Kidney epithelial cell (primary cell): ENCODE data around the gene LRP11. TPM values are rescaled to one million over a fixed set of nuclear protein-coding genes. Genes with fewer than 3 reads are reported as not detected.

ENCODE experiments used
- DNase-seq: peaks from one replicate; pipeline ENCODE4 v3.0.0-alpha.2; 2010; ENCODE audit warnings: low read depth
- H3K27me3 ChIP-seq: 2 replicates; pipeline ENCODE4 v1.6.0; 2011; ENCODE audit warnings: low read length; ENCODE audit not compliant: control insufficient read depth, insufficient read depth
- H3K36me3 ChIP-seq: 2 replicates; pipeline ENCODE4 v1.5.1; 2011; ENCODE audit warnings: low read length; ENCODE audit not compliant: control insufficient read depth, insufficient read depth
- H3K4me3 ChIP-seq: 2 replicates; pipeline ENCODE4 v1.5.1; 2011; ENCODE audit warnings: low read depth, mild to moderate bottlenecking, control low read depth, low read length
- CTCF ChIP-seq: IDR thresholded peaks from 2 replicates; pipeline ENCODE4 v1.5.1; 2011; ENCODE audit warnings: mild to moderate bottlenecking, moderate library complexity, low read length, control low read depth, inconsistent platforms; ENCODE audit not compliant: insufficient read depth, poor library complexity, severe bottlenecking
- total RNA-seq: library from RNA; depleted of rRNA; stranded (reverse); fragments of >200 nt; gene quantifications from 2 replicates; pipeline ENCODE4 v1.2.3, GENCODE V29; 2015

The LRP11 gene
- total RNA-seq, 1 donor from 2014 or later: 37.9 TPM

- no peaks in the 10 kb centered on the region for H3K27me3 ChIP-seq
- DNase-seq: no peak
- TF ChIP-seq CTCF: no peak
- no peak overlapping the region for H3K4me3 ChIP-seq
- no peaks in the 10 kb centered on the region for H3K36me3 ChIP-seq
Observed at GRCh38 chr6:149806127-149806526, 58.0 kb downstream of the LRP11 start.

- H3K27me3 ChIP-seq: no peaks in the 10 kb centered on the region
- no peak for DNase-seq
- H3K4me3 ChIP-seq: no peak overlapping the region
- H3K36me3 ChIP-seq: no peaks in the 10 kb centered on the region
- no peak for TF ChIP-seq CTCF
Observed at GRCh38 chr6:149783551-149783950, 80.6 kb downstream of the LRP11 start.

- Histone ChIP-seq H3K4me3 (no peak overlapping the region), H3K27me3 (no peaks in the 10 kb centered on the region), H3K36me3 (no peaks in the 10 kb centered on the region)
- no peak for DNase-seq
- no peak for TF ChIP-seq CTCF
Observed at GRCh38 chr6:149782337-149782736, 81.8 kb downstream of the LRP11 start.

GRCh38 chr6:149781715-149782114, 82.4 kb downstream of the LRP11 start:
- TF ChIP-seq CTCF: no peak
- H3K27me3 ChIP-seq: no peaks in the 10 kb centered on the region
- H3K36me3 ChIP-seq: no peaks in the 10 kb centered on the region
- H3K4me3 ChIP-seq: no peak overlapping the region
- no peak for DNase-seq

- no peak for DNase-seq
- no peak for TF ChIP-seq CTCF
- H3K36me3 ChIP-seq: no peaks in the 10 kb centered on the region
- no peak overlapping the region for H3K4me3 ChIP-seq
- no peaks in the 10 kb centered on the region for H3K27me3 ChIP-seq
Observed at GRCh38 chr6:149779644-149779963, 84.6 kb downstream of the LRP11 start.

GRCh38 chr6:149777624-149778023, 86.5 kb downstream of the LRP11 start:
- no peaks in the 10 kb centered on the region for H3K36me3 ChIP-seq
- no peak for DNase-seq
- H3K27me3 ChIP-seq: no peaks in the 10 kb centered on the region

More at GRCh38 chr6:149777624-149778023, 86.5 kb downstream of the LRP11 start:
- no peak for TF ChIP-seq CTCF
- H3K4me3 ChIP-seq: no peak overlapping the region
